Fibroblast of lung (primary cell): Measurements from ENCODE around the gene STXBP4.

Experiments
- EZH2 ChIP-seq: IDR thresholded peaks from 2 replicates; pipeline ENCODE4 v1.5.1; 2012; ENCODE audit warnings: low read length, control low read depth, mild to moderate bottlenecking; ENCODE audit errors: missing control alignments
- TF ChIP-seq, protein P1 (sequence below), 2 donors: IDR thresholded peaks in 1 of 2; conservative IDR thresholded peaks in 1 of 2; 1 replicate in 1 of 2; 2 replicates in 1 of 2; pipeline ENCODE4 v1.5.1; 2011 to 2012; ENCODE audit warnings: low read length in 2 of 2, control low read depth in 1 of 2, inconsistent platforms in 1 of 2, low read depth in 1 of 2, mild to moderate bottlenecking in 1 of 2

DNA sequence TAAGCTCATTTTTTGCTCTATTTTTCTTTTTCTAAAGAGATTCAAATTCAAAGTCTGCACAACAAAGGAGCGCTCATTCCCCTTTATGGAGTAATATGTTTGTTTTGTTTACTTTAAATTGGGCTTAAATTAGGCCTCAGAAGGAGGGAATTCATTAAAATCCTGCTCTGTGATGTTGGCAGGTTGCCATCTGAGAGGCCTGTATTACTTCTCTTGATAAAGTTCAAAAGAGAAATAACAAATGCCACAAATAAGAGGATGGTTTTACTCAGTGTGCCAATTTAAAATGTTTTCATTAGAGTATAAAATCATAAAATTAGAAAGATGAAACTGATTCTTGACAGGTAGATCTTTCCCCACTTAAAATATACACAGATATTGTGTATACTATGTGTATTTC is 241.7 kb downstream of the STXBP4 start:
- TF ChIP-seq, protein P1, sequence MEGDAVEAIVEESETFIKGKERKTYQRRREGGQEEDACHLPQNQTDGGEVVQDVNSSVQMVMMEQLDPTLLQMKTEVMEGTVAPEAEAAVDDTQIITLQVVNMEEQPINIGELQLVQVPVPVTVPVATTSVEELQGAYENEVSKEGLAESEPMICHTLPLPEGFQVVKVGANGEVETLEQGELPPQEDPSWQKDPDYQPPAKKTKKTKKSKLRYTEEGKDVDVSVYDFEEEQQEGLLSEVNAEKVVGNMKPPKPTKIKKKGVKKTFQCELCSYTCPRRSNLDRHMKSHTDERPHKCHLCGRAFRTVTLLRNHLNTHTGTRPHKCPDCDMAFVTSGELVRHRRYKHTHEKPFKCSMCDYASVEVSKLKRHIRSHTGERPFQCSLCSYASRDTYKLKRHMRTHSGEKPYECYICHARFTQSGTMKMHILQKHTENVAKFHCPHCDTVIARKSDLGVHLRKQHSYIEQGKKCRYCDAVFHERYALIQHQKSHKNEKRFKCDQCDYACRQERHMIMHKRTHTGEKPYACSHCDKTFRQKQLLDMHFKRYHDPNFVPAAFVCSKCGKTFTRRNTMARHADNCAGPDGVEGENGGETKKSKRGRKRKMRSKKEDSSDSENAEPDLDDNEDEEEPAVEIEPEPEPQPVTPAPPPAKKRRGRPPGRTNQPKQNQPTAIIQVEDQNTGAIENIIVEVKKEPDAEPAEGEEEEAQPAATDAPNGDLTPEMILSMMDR (conservative IDR thresholded peaks at IDR 0.05 in 1 of 2, IDR thresholded peaks at IDR 0.05 in 1 of 2; ENCODE audit: low read depth in 1 of 2, low read length in 2 of 2): no peak
- no peak for TF ChIP-seq EZH2
